Measurements from ENCODE around the gene ING5.

DNA sequence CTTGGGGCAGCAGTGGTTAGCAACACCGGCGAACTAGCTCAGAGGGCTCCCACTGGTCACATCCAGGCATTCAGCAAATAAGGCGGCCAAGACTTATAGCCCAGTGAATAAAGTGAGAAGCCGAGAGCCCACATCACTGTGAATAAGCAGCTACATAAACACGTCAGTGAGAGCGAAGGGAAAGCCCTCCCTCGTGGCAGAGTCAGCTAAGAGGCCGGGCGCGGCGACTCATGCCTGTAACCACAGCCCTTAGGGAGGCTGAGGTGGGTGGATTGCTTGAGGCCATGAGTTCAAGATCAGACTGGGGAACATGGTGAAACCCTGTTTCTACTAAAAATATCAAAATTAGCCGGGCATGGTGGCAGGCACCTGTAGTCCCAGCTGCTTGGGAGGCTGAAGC, 37.8 kb downstream of the ING5 start:
- TF ChIP-seq, protein P1, sequence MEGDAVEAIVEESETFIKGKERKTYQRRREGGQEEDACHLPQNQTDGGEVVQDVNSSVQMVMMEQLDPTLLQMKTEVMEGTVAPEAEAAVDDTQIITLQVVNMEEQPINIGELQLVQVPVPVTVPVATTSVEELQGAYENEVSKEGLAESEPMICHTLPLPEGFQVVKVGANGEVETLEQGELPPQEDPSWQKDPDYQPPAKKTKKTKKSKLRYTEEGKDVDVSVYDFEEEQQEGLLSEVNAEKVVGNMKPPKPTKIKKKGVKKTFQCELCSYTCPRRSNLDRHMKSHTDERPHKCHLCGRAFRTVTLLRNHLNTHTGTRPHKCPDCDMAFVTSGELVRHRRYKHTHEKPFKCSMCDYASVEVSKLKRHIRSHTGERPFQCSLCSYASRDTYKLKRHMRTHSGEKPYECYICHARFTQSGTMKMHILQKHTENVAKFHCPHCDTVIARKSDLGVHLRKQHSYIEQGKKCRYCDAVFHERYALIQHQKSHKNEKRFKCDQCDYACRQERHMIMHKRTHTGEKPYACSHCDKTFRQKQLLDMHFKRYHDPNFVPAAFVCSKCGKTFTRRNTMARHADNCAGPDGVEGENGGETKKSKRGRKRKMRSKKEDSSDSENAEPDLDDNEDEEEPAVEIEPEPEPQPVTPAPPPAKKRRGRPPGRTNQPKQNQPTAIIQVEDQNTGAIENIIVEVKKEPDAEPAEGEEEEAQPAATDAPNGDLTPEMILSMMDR (IDR thresholded peaks at IDR 0.05) = no peak
- TF ChIP-seq POLR2A (IDR thresholded peaks at IDR 0.05) = no peak

Measured in uterus (tissue), 2 donors.